Heart right ventricle (tissue), 16 donors: Measurements from ENCODE around the gene DNAJA2. TPM values are rescaled to one million over a fixed set of nuclear protein-coding genes. Genes with fewer than 3 reads are reported as not detected.
"Not testable (repeated sequence)": the region's sequence is repeated elsewhere in the genome, so short reads cannot be mapped to it uniquely, and the experiment has no call there.

Source experiments
- ATAC-seq, 8 donors: fragments of 200-7000 bp; cut with Tn5 transposase; one replicate each; pipeline ENCODE4 v1.9.1; 2020; ENCODE audit warnings: mild to moderate bottlenecking in 8 of 8, moderate library complexity in 8 of 8, moderate number of reproducible peaks in 1 of 8
- DNase-seq, 2 donors: peaks; one replicate each; pipeline ENCODE4 v3.0.0-alpha.2; 2020
- H3K27ac ChIP-seq, 10 donors: fragments of 200-600 bp; sonication (generic) in 2 of 10; one replicate each; pipeline versions ENCODE4 v1.5.0 to v1.8.0; 2020 to 2022; ENCODE audit warnings: mild to moderate bottlenecking in 3 of 10
- H3K27me3 ChIP-seq, 7 donors: fragments of 200-600 bp; one replicate each; pipeline ENCODE4 v1.8.0; 2021 to 2022; ENCODE audit warnings: mild to moderate bottlenecking in 2 of 7
- H3K36me3 ChIP-seq, 9 donors: fragments of 200-600 bp; sonication (generic) in 1 of 9; one replicate each; pipeline versions ENCODE4 v1.5.0 to v1.8.0; 2020 to 2022; ENCODE audit warnings: mild to moderate bottlenecking in 2 of 9
- H3K4me1 ChIP-seq, 9 donors: fragments of 200-600 bp; sonication (generic) in 1 of 9; one replicate each; pipeline versions ENCODE4 v1.5.0 to v1.8.0; 2020 to 2022; ENCODE audit warnings: mild to moderate bottlenecking in 4 of 9
- H3K4me3 ChIP-seq, 10 donors: fragments of 200-600 bp; sonication (generic) in 2 of 10; one replicate each; pipeline versions ENCODE4 v1.5.0 to v1.8.0; 2020 to 2022; ENCODE audit warnings: mild to moderate bottlenecking in 7 of 10, moderate library complexity in 2 of 10
- H3K9me3 ChIP-seq, 11 donors: fragments of 200-600 bp in 10 of 11; sonication (generic) in 2 of 11; one replicate each; pipeline versions ENCODE4 v1.5.0 to v1.8.0; 2013 to 2022; ENCODE audit warnings: mild to moderate bottlenecking in 2 of 11, control low read depth in 1 of 11, moderate library complexity in 1 of 11
- WGBS, 2 donors: extraction: QIAGEN DNeasy Blood & Tissue Kit; methylation state at CpG; one replicate each; pipeline ENCODE4 v1.1.7; 2013; ENCODE audit warnings: inconsistent platforms in 1 of 2; 5-methylcytosine and 5-hydroxymethylcytosine counted together
- intact Hi-C, 10 donors: fragments of 100-400 bp; cut with DNase I; formaldehyde crosslinking; loops; one replicate each; pipeline versions ENCODE4 v1.11.1 to v1.14.2; 2022
- polyA plus RNA-seq, 2 donors: library from polyadenylated mRNA; stranded (reverse); fragments of 200-250 nt; gene quantifications; one replicate each; pipeline ENCODE4 v1.2.3, GENCODE V29; 2013
- total RNA-seq, 10 donors: library from RNA; stranded (reverse); fragmentation: NEBNext Ultra II Directional in 3 of 10; extraction: Animal tissue kit (Norgen Biotek cat#: 25700) in 3 of 10; gene quantifications; one replicate each; pipeline versions ENCODE4 v1.2.1 to v1.2.4, GENCODE V29; 2021 to 2023
- TF ChIP-seq, protein P1 (sequence below), 9 donors: fragments of 200-600 bp; sonication (generic) in 2 of 9; IDR thresholded peaks; one replicate each; pipeline versions ENCODE4 v1.5.0 to v1.8.0; 2021 to 2022; ENCODE audit warnings: antibody characterized with exemption in 9 of 9, mild to moderate bottlenecking in 5 of 9, moderate library complexity in 1 of 9
- donor health status: Arrhythmogenic right ventricular cardiomyopathy.
- donor health status: ischemic (EF 13 %, LVEDD 7.1; RV severe dilation, severe dysfunction).
- donor health status: healthy with polysubstance abuse.
- donor health status: DM: no; HTN: yes; CAD: no.
- donor health status: DM: no; HTN: no; CAD: no.
- donor health status: ischemic (EF 25% LVEDD 6.9; RV normal size, moderate dysfunction).
- donor health status: ischemic (EF 25% LVEDD 5.7; RV mildly dilated, moderate dysfunction).
- donor health status: healthy.
- donor health status: DM: yes; HTN: yes; CAD: no.
- donor health status: Ischemic cardiomyopathy.
- donor health status: ischemic (EF 35%, LVEDD 5.7; RV mildly dilated, moderate dysfunction).
- donor health status: nonischemic (EF 11% LVEDD 7.7; RV severe dilation, severe dysfunction).
- donor health status: DM: yes; HTN: yes; CAD: no.
- donor health status: PGD.
- donor health status: ischemic (EF 29% LVEDD 5.4; RV normal size, mild dysfunction).
- donor health status: nonischemic (EF 23%, LVEDD 6.1; RV moderate dilation, normal function).

Gene DNAJA2
- total and polyA plus RNA-seq, 12 donors = 47.3 to 107 (median 91.6) TPM

DNA sequence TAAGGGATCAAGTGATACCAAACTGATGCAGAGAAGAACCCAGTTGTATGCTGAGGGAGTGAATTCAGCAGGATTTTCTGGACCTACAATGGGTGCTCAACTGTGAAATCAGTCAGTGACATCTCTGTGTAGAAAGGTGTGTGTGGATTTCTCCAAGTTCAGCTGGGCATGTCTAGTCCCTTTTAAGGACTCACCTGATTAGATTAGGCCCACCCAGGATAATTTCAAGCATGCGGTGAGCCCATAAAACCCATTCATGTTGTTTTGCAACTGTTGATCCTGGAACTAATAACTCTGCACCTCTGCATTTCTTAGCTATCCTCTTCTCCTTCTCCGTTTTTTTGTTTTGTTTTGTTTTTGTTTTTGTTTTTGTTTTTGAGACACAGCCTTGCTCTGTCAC lies 35.1 kb upstream of the DNAJA2 start:
- peaks cover 0 to 5% (median 0%) of the 10 kb centered on the region in 7 donors for H3K27me3 ChIP-seq
- no peak overlapping the region for H3K4me3 ChIP-seq
- H3K9me3 ChIP-seq = peaks cover 0 to 9% (median 0%) of the 10 kb centered on the region in 11 donors
- intact Hi-C loops = no loop called here
- no peak overlapping the region for H3K27ac ChIP-seq
- TF ChIP-seq, protein P1, sequence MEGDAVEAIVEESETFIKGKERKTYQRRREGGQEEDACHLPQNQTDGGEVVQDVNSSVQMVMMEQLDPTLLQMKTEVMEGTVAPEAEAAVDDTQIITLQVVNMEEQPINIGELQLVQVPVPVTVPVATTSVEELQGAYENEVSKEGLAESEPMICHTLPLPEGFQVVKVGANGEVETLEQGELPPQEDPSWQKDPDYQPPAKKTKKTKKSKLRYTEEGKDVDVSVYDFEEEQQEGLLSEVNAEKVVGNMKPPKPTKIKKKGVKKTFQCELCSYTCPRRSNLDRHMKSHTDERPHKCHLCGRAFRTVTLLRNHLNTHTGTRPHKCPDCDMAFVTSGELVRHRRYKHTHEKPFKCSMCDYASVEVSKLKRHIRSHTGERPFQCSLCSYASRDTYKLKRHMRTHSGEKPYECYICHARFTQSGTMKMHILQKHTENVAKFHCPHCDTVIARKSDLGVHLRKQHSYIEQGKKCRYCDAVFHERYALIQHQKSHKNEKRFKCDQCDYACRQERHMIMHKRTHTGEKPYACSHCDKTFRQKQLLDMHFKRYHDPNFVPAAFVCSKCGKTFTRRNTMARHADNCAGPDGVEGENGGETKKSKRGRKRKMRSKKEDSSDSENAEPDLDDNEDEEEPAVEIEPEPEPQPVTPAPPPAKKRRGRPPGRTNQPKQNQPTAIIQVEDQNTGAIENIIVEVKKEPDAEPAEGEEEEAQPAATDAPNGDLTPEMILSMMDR (IDR thresholded peaks at IDR 0.05) = no peak
- H3K36me3 ChIP-seq = no peaks in the 10 kb centered on the region
- no peak for ATAC-seq
- H3K4me1 ChIP-seq = no peaks in the 10 kb centered on the region
- 87 to 89% methylated on average over 2 of the region's 2 CpGs for WGBS, 2 donors
- DNase-seq = no peak

DNA sequence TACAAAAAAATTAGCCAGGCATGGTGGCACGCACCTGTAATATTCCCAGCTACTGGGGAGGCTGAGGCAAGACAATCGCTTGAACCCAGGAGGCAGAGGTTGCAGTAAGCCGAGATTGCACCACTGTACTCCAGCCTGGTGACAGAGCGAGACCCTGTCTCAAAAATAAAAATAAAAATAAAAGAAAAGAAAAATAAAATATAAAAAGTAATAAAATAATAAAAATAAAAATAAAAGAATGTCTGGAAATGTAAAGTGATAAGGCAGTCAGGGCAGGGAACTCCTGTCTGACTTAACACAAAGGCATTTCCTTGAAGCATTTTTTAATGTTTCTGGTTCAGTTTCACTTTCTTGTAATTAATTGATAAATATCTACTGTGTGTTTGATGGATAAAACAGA lies 34.7 kb upstream of the DNAJA2 start:
- ATAC-seq = no peak
- Histone ChIP-seq H3K4me3 (no peak overlapping the region), H3K4me1 (no peaks in the 10 kb centered on the region), H3K27ac (no peak overlapping the region), H3K9me3 (peaks cover 0 to 9% (median 0%) of the 10 kb centered on the region in 11 donors), H3K36me3 (no peaks in the 10 kb centered on the region), H3K27me3 (peaks cover 0 to under 1% (median 0%) of the 10 kb centered on the region in 7 donors)
- intact Hi-C loops = no loop called here
- 93 to 98% methylated on average over 4 of the region's 4 CpGs for WGBS, 2 donors
- TF ChIP-seq, protein P1 (IDR thresholded peaks at IDR 0.05) = no peak
- DNase-seq = no peak

DNA sequence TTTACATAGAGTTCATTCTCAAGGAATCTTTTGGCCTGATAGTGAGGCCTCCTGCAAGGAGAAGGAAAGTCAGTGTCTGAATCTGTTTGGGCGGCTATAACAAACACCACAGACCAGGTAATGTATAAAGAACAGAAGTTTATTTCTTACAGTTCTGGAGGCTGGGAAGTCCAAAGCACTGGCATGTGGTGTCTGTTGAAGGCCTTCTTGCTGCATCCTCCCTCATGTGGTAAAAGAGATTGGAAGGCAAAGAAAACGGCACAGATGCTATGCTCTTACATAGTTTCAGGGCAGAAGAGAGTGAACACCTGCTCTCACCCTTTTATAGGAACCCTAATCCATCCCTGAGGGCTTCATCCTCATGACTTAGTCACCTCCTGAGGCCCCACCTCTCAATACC lies 31.2 kb upstream of the DNAJA2 start:
- ATAC-seq (no peak), DNase-seq (no peak)
- Histone ChIP-seq H3K4me1 (no peaks in the 10 kb centered on the region), H3K27me3 (no peaks in the 10 kb centered on the region), H3K9me3 (peaks cover 0 to 9% (median 0%) of the 10 kb centered on the region in 11 donors), H3K4me3 (no peak overlapping the region), H3K36me3 (no peaks in the 10 kb centered on the region), H3K27ac (no peak overlapping the region)
- TF ChIP-seq, protein P1 (IDR thresholded peaks at IDR 0.05) = no peak
- intact Hi-C loops = no loop called here
- WGBS, 2 donors = 76 to 84% methylated on average over 2 of the region's 2 CpGs

DNA sequence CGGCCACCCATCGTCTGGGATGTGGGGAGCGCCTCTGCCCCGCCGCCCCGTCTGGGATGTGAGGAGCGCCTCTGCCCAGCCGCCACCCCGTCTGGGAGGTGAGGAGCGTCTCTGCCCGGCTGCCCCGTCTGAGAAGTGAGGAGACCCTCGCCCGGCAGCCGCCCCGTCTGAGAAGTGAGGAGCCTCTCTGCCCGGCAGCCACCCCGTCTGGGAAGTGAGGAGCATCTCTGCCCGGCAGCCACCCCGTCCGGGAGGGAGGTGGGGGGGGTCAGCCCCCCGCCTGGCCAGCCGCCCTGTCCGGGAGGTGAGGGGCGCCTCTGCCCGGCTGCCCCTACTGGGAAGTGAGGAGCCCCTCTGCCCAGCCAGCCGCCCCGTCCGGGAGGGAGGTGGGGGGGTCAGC lies 26.6 kb upstream of the DNAJA2 start:
- H3K27me3 ChIP-seq, H3K27ac ChIP-seq, H3K4me3 ChIP-seq, ATAC-seq, H3K9me3 ChIP-seq, intact Hi-C loops, DNase-seq, H3K4me1 ChIP-seq, H3K36me3 ChIP-seq: not testable (repeated sequence)
- 94 to 98% methylated on average over 24 to 25 of the region's 29 CpGs for WGBS, 2 donors

DNA sequence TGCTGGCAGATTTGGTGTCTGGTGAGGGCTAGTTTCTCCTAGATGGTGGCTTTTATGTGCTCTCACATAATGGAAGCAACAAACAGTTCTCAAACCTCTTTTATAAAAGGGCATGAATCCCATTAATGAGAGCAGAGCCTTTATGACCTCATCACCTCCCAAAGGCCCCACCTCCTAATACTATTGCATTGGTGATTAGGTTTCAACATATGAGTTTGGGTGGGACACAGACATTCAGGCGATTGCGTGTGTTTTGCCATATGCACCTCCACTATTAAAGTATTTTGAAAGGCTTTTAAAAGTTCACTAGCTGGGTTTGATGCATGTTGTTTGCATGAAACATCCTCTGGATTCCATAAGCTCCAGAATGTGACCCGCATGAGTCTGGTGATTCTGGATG lies 24.4 kb upstream of the DNAJA2 start:
- no peak overlapping the region for H3K27ac ChIP-seq
- no peaks in the 10 kb centered on the region for H3K36me3 ChIP-seq
- ATAC-seq (no peak), DNase-seq (no peak)
- H3K4me3 ChIP-seq = no peak overlapping the region
- H3K4me1 ChIP-seq = no peaks in the 10 kb centered on the region
- WGBS, 2 donors = 98 to 100% methylated on average over 3 of the region's 3 CpGs
- no peaks in the 10 kb centered on the region for H3K9me3 ChIP-seq
- intact Hi-C loops = no loop called here
- H3K27me3 ChIP-seq = no peaks in the 10 kb centered on the region
- TF ChIP-seq, protein P1 (IDR thresholded peaks at IDR 0.05) = no peak
